OCI-LY1 (cell line): Measurements from ENCODE around the gene ZNF25.
"Not testable (repeated sequence)": the region's sequence is repeated elsewhere in the genome, so short reads cannot be mapped to it uniquely, and the experiment has no call there.

Experiments
- H2AFZ ChIP-seq: fragments of 200-600 bp; sonication (generic), shearing (Covaris generic); 2 replicates; pipeline ENCODE4 v1.6.0; 2014; ENCODE audit warnings: antibody characterized with exemption, mild to moderate bottlenecking, low read length
- H3F3A ChIP-seq: fragments of 200-600 bp; sonication (generic), shearing (Covaris generic); 2 replicates; pipeline ENCODE4 v1.6.0; 2014; ENCODE audit warnings: mild to moderate bottlenecking, antibody characterized with exemption, low read length, moderate library complexity; ENCODE audit not compliant: insufficient read depth
- H3K27ac ChIP-seq: fragments of 200-600 bp; sonication (generic); 2 replicates; pipeline ENCODE4 v1.5.1; 2014; ENCODE audit warnings: low read length, mixed run types, mild to moderate bottlenecking, low read depth; ENCODE audit not compliant: poor library complexity, severe bottlenecking
- H3K27me3 ChIP-seq: fragments of 200-600 bp; sonication (generic); 2 replicates; pipeline ENCODE4 v1.6.0; 2014; ENCODE audit warnings: antibody characterized with exemption, mild to moderate bottlenecking, low read length, moderate library complexity; ENCODE audit not compliant: insufficient read depth
- H3K36me3 ChIP-seq: fragments of 200-600 bp; sonication (generic); 2 replicates; pipeline ENCODE4 v1.6.1; 2014; ENCODE audit warnings: mild to moderate bottlenecking, antibody characterized with exemption, low read length, moderate library complexity, mixed read lengths; ENCODE audit not compliant: insufficient read depth
- H3K4me1 ChIP-seq: fragments of 200-600 bp; sonication (generic); 2 replicates; pipeline ENCODE4 v1.5.1; 2014; ENCODE audit warnings: mild to moderate bottlenecking, low read length, moderate library complexity; ENCODE audit not compliant: insufficient read depth, severe bottlenecking
- H3K4me2 ChIP-seq: fragments of 200-600 bp; sonication (generic), shearing (Covaris generic); 2 replicates; pipeline ENCODE4 v1.6.1; 2014; ENCODE audit warnings: low read length
- H3K4me3 ChIP-seq: fragments of 200-600 bp; sonication (generic); 2 replicates; pipeline ENCODE4 v1.5.1; 2014; ENCODE audit warnings: low read length, low read depth, mild to moderate bottlenecking, mixed read lengths; ENCODE audit not compliant: poor library complexity, severe bottlenecking
- H3K79me2 ChIP-seq: fragments of 200-600 bp; shearing (Covaris generic); 2 replicates; pipeline ENCODE4 v1.6.1; 2016; ENCODE audit warnings: mixed run types, low read length, mixed read lengths; ENCODE audit not compliant: insufficient read depth
- H3K9ac ChIP-seq: fragments of 200-600 bp; sonication (generic), shearing (Covaris generic); 2 replicates; pipeline ENCODE4 v1.6.1; 2014; ENCODE audit warnings: mild to moderate bottlenecking, low read length, mixed read lengths
- H3K9me2 ChIP-seq: fragments of 200-600 bp; sonication (generic), shearing (Covaris generic); 2 replicates; pipeline ENCODE4 v1.6.1; 2014; ENCODE audit warnings: low read depth, mild to moderate bottlenecking, low read length, mixed read lengths
- H3K9me3 ChIP-seq: fragments of 200-600 bp; shearing (Covaris generic); 2 replicates; pipeline ENCODE4 v1.6.1; 2014; ENCODE audit warnings: low read length, mixed read lengths
- H4K20me1 ChIP-seq: fragments of 200-600 bp; sonication (generic), shearing (Covaris generic); 2 replicates; pipeline ENCODE4 v1.6.0; 2016; ENCODE audit warnings: mild to moderate bottlenecking, low read length; ENCODE audit not compliant: insufficient read depth
- CTCF ChIP-seq: fragments of 200-600 bp; sonication (generic), shearing (Covaris generic); IDR thresholded peaks from 2 replicates; pipeline ENCODE4 v1.5.1; 2017; ENCODE audit warnings: mild to moderate bottlenecking, antibody characterized with exemption, low read length, moderate library complexity, mixed read lengths
- EZH2 ChIP-seq: fragments of 200-600 bp; sonication (generic), shearing (Covaris generic); IDR thresholded peaks from 2 replicates; pipeline ENCODE4 v1.8.0; 2017; ENCODE audit warnings: borderline replicate concordance, mixed run types, mild to moderate bottlenecking, antibody characterized with exemption, low read length, moderate library complexity, mixed read lengths

Gene ZNF25

GRCh38 chr10:37976091-37976879 lies at the start of gene ZNF25:
ZNF25 (minus strand) TSS chr10:37976647; CDS start chr10:37971722, 4,925 bp downstream.
- peak within 1 kb of the TSS; percentile 92 for H3K4me2 ChIP-seq
- TF ChIP-seq EZH2 (no peak), CTCF (peak; percentile 90)
- peaks cover 13% of the 10 kb centered on the region for H3K4me1 ChIP-seq
- no peaks in the 10 kb centered on the region for H4K20me1 ChIP-seq
- no peaks in the 10 kb centered on the region for H3K79me2 ChIP-seq
- H3K27ac ChIP-seq: peak within 1 kb of the TSS; percentile 37
- H3K9me2 ChIP-seq: no peaks in the 10 kb centered on the region
- peak within 1 kb of the TSS; percentile 75 for H3K4me3 ChIP-seq
- H3F3A ChIP-seq: no peaks in the 10 kb centered on the region; the same call in 1 of the 2 replicates
- H2AFZ ChIP-seq: peak within 1 kb of the TSS; percentile 97
- no peaks in the 10 kb centered on the region for H3K27me3 ChIP-seq
- H3K9me3 ChIP-seq: peaks cover 3% of the 10 kb centered on the region; the same call in 1 of the 2 replicates
- H3K9ac ChIP-seq: peak within 1 kb of the TSS; percentile 76
- H3K36me3 ChIP-seq: no peaks in the 10 kb centered on the region

- TF ChIP-seq EZH2 (no peak), CTCF (no peak)
- H3K79me2 ChIP-seq: no peaks in the 10 kb centered on the region
- H2AFZ ChIP-seq: no peak overlapping the region
- H3K4me1 ChIP-seq: peaks cover 4% of the 10 kb centered on the region
- no peaks in the 10 kb centered on the region for H3K9me3 ChIP-seq
- H3K27ac ChIP-seq: no peak overlapping the region
- H3K4me3 ChIP-seq: no peak overlapping the region
- no peak overlapping the region for H3K4me2 ChIP-seq
- H3K27me3 ChIP-seq: no peaks in the 10 kb centered on the region
- H4K20me1 ChIP-seq: no peaks in the 10 kb centered on the region
- peaks cover 94% of the 10 kb centered on the region for H3K36me3 ChIP-seq
- H3K9me2 ChIP-seq: no peaks in the 10 kb centered on the region
- H3F3A ChIP-seq: no peaks in the 10 kb centered on the region
- H3K9ac ChIP-seq: no peak overlapping the region
These were observed 48.8 kb upstream of the ZNF25 start for GRCh38 chr10:38025283-38025682.

- H3K4me2 ChIP-seq, H3K27me3 ChIP-seq, H3K9me2 ChIP-seq, H3F3A ChIP-seq, H3K9ac ChIP-seq, H2AFZ ChIP-seq, H3K4me1 ChIP-seq, H3K9me3 ChIP-seq, H3K27ac ChIP-seq, H4K20me1 ChIP-seq, H3K4me3 ChIP-seq, H3K79me2 ChIP-seq: not testable (repeated sequence)
- H3K36me3 ChIP-seq: peaks cover 93% of the 10 kb centered on the region
These were observed 42.7 kb upstream of the ZNF25 start for GRCh38 chr10:38019124-38019523.

- peaks cover 9% of the 10 kb centered on the region for H3K79me2 ChIP-seq
- H3K27ac ChIP-seq: no peak overlapping the region
- H3K36me3 ChIP-seq: peaks cover 82% of the 10 kb centered on the region
- H3K4me2 ChIP-seq: no peak overlapping the region
- no peak overlapping the region for H3K9ac ChIP-seq
- H4K20me1 ChIP-seq: no peaks in the 10 kb centered on the region
- peaks cover 6% of the 10 kb centered on the region; the same call in 1 of the 2 replicates for H3K9me3 ChIP-seq
- no peak overlapping the region for H3K4me3 ChIP-seq
- TF ChIP-seq EZH2 (no peak), CTCF (no peak)
- H3K4me1 ChIP-seq: peaks cover 9% of the 10 kb centered on the region
- no peaks in the 10 kb centered on the region for H3K9me2 ChIP-seq
- no peak overlapping the region for H2AFZ ChIP-seq
- no peaks in the 10 kb centered on the region for H3K27me3 ChIP-seq
- H3F3A ChIP-seq: no peaks in the 10 kb centered on the region
These were observed 39.9 kb upstream of the ZNF25 start for GRCh38 chr10:38016354-38016753.
